Smooth muscle cell (in vitro differentiated cells): ENCODE results near the gene MINDY2. TPM values are rescaled to one million over a fixed set of nuclear protein-coding genes. Genes with fewer than 3 reads are reported as not detected.

Source experiments
- DNase-seq: peaks from one replicate; lab custom pipeline; 2025; ENCODE audit not compliant: unreplicated experiment; lab: John Stamatoyannopoulos, UW
- H2AFZ ChIP-seq: fragments of 200-600 bp; sonication (generic); 2 replicates; pipeline ENCODE4 v1.6.0; 2016; ENCODE audit warnings: antibody characterized with exemption, low read depth, mild to moderate bottlenecking
- H3F3A ChIP-seq: fragments of 200-600 bp; sonication (generic); 2 replicates; pipeline ENCODE4 v1.6.0; 2017; ENCODE audit warnings: antibody characterized with exemption, low read depth
- H3K27ac ChIP-seq: fragments of 200-600 bp; sonication (generic); 2 replicates; pipeline ENCODE4 v1.5.1; 2016; ENCODE audit warnings: low read depth, mild to moderate bottlenecking
- H3K27me3 ChIP-seq: fragments of 200-600 bp; sonication (generic); 2 replicates; pipeline ENCODE4 v1.6.1; 2016; ENCODE audit warnings: low read depth, mild to moderate bottlenecking
- H3K36me3 ChIP-seq: fragments of 200-600 bp; sonication (generic); 2 replicates; pipeline ENCODE4 v1.5.1; 2016; ENCODE audit warnings: low read depth
- H3K4me1 ChIP-seq: fragments of 200-600 bp; sonication (generic); 2 replicates; pipeline ENCODE4 v1.5.1; 2016; ENCODE audit warnings: low read depth
- H3K4me2 ChIP-seq: fragments of 200-600 bp; sonication (generic); 2 replicates; pipeline ENCODE4 v1.6.0; 2016; ENCODE audit warnings: mild to moderate bottlenecking
- H3K4me3 ChIP-seq: fragments of 200-600 bp; sonication (generic); 2 replicates; pipeline ENCODE4 v1.5.1; 2016; ENCODE audit warnings: mild to moderate bottlenecking
- H3K79me2 ChIP-seq: fragments of 200-600 bp; sonication (generic); 2 replicates; pipeline ENCODE4 v1.6.0; 2016; ENCODE audit warnings: low read depth, mild to moderate bottlenecking
- H3K9ac ChIP-seq: fragments of 200-600 bp; sonication (generic); 2 replicates; pipeline ENCODE4 v1.6.0; 2016; ENCODE audit warnings: low read depth
- H3K9me3 ChIP-seq: fragments of 200-600 bp; sonication (generic); replicated peaks from 2 replicates; pipeline ENCODE4 v1.5.1; 2016; ENCODE audit warnings: low read depth
- H4K20me1 ChIP-seq: fragments of 200-600 bp; sonication (generic); 2 replicates; pipeline ENCODE4 v1.6.0; 2016; ENCODE audit warnings: low read depth
- WGBS: methylation state at CpG from one replicate; pipeline ENCODE4 v1.1.7; 2016; ENCODE audit warnings: low lambda C conversion rate; 5-methylcytosine and 5-hydroxymethylcytosine counted together
- polyA plus RNA-seq: library from polyadenylated mRNA; unstranded; fragments of >200 nt; fragmentation: Nextera tagmentation; extraction: Ambion mirVana; gene quantifications from 2 replicates; pipeline ENCODE4 v1.2.1, GENCODE V29; 2016
- total RNA-seq: library from RNA; depleted of rRNA; stranded (reverse); fragments of >200 nt; gene quantifications from 2 replicates; pipeline ENCODE4 v1.2.3, GENCODE V29; 2014
- TF ChIP-seq, protein P1 (sequence below): fragments of 200-600 bp; sonication (generic); IDR thresholded peaks from 2 replicates; pipeline ENCODE4 v1.5.1; 2017; ENCODE audit warnings: borderline replicate concordance, mild to moderate bottlenecking, antibody characterized with exemption; ENCODE audit not compliant: insufficient read depth, poor library complexity, severe bottlenecking

The MINDY2 gene
- total and polyA plus RNA-seq, 2 experiments from 2014 or later, result 21.2 to 28.0 TPM

- H4K20me1 ChIP-seq, result no peaks in the 10 kb centered on the region
- no peak overlapping the region for H3K27ac ChIP-seq
- no peak overlapping the region for H3K4me3 ChIP-seq
- TF ChIP-seq, protein P1, sequence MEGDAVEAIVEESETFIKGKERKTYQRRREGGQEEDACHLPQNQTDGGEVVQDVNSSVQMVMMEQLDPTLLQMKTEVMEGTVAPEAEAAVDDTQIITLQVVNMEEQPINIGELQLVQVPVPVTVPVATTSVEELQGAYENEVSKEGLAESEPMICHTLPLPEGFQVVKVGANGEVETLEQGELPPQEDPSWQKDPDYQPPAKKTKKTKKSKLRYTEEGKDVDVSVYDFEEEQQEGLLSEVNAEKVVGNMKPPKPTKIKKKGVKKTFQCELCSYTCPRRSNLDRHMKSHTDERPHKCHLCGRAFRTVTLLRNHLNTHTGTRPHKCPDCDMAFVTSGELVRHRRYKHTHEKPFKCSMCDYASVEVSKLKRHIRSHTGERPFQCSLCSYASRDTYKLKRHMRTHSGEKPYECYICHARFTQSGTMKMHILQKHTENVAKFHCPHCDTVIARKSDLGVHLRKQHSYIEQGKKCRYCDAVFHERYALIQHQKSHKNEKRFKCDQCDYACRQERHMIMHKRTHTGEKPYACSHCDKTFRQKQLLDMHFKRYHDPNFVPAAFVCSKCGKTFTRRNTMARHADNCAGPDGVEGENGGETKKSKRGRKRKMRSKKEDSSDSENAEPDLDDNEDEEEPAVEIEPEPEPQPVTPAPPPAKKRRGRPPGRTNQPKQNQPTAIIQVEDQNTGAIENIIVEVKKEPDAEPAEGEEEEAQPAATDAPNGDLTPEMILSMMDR, result no peak
- no peak overlapping the region for H2AFZ ChIP-seq
- WGBS, result 100% methylated on average over 1 of the region's 1 CpG
- H3F3A ChIP-seq, result no peaks in the 10 kb centered on the region
- no peaks in the 10 kb centered on the region for H3K4me1 ChIP-seq
- H3K27me3 ChIP-seq, result no peaks in the 10 kb centered on the region
- H3K36me3 ChIP-seq, result peaks cover 4% of the 10 kb centered on the region
- H3K9ac ChIP-seq, result no peak overlapping the region
- no peaks in the 10 kb centered on the region for H3K9me3 ChIP-seq
- DNase-seq, result no peak
- H3K79me2 ChIP-seq, result no peaks in the 10 kb centered on the region
- H3K4me2 ChIP-seq, result no peak overlapping the region
These were observed 10.1 kb upstream of the MINDY2 start for GRCh38 chr15:58761010-58761388.

DNA sequence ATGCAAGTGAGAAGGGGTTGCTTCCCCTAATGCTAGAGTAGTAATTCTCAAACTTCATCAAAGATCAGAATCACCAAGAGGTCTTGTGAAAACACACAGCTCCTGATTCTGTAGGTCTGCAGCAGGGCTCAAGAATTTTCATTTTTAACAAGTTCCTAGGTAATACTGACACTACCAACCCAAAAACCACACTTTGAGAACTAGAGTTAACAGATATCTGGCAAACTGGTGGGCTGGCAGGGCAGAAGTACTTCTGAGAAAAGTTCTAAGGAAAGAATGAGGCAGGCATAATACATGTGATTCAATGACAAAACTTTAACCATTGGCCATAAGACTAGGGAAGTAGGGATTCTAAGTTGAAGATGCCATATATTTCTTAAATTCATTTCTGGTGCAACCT, 8.8 kb upstream of the MINDY2 start:
- Histone ChIP-seq H3K9ac (no peak overlapping the region), H3K79me2 (no peaks in the 10 kb centered on the region), H3K27ac (no peak overlapping the region), H3K27me3 (no peaks in the 10 kb centered on the region), H3K9me3 (no peaks in the 10 kb centered on the region), H2AFZ (no peak overlapping the region), H3F3A (no peaks in the 10 kb centered on the region), H3K4me1 (no peaks in the 10 kb centered on the region), H3K36me3 (peaks cover 4% of the 10 kb centered on the region), H3K4me3 (no peak overlapping the region), H3K4me2 (no peak overlapping the region), H4K20me1 (no peaks in the 10 kb centered on the region)
- TF ChIP-seq, protein P1, result no peak
- no peak for DNase-seq

DNA sequence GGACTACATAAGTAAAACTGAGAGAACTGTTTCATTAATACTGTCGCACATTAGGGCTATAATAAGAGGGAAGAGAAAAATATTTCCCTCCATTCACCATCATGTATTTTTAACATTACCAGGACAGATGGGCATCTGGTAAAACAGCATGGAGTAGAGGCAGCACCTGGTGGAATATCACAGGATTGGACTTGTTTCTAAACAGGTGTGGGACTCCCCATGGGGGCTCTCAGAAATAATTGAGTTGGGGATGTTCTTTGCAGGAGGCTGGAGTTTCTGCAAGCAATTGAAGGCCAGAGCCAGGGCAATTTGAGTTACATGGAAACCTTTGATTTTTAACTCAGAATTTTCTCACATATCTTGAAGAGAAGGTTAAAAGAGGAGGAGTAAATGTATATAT, 8.4 kb upstream of the MINDY2 start:
- Histone ChIP-seq H3K4me1 (no peaks in the 10 kb centered on the region), H2AFZ (no peak overlapping the region), H3K4me3 (no peak overlapping the region), H3K79me2 (no peaks in the 10 kb centered on the region), H3K27me3 (no peaks in the 10 kb centered on the region), H3K9ac (no peak overlapping the region), H3K9me3 (no peaks in the 10 kb centered on the region), H3K36me3 (peaks cover 4% of the 10 kb centered on the region), H3F3A (no peaks in the 10 kb centered on the region), H4K20me1 (no peaks in the 10 kb centered on the region), H3K27ac (no peak overlapping the region), H3K4me2 (no peak overlapping the region)
- 93% methylated on average over 1 of the region's 1 CpG for WGBS
- no peak for DNase-seq
- TF ChIP-seq, protein P1, result no peak

DNA sequence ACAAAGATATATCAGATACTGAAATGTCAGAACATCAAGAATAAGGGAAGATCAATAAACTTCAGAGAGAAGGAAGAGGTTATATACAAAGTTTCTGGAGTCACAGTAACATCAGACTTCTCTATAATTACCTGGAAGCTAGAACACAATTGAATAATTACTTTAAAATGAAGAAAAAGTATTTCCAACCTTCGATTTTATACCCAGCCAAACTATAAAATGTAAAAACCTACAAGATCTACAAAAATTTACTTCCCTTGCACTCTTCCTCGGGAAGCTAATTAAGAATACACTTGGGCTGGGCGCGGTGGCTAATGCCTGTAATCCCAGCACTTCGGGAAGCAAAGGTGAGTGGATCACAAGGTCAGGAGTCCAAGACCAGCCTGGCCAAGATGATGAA, 6.6 kb upstream of the MINDY2 start:
- Histone ChIP-seq H3K4me1 (no peaks in the 10 kb centered on the region), H4K20me1 (no peaks in the 10 kb centered on the region), H3F3A (no peaks in the 10 kb centered on the region), H3K9me3 (no peaks in the 10 kb centered on the region), H3K4me3 (no peak overlapping the region), H3K4me2 (no peak overlapping the region), H3K36me3 (peaks cover 4% of the 10 kb centered on the region), H3K9ac (no peak overlapping the region), H2AFZ (no peak overlapping the region), H3K27ac (no peak overlapping the region), H3K27me3 (no peaks in the 10 kb centered on the region), H3K79me2 (no peaks in the 10 kb centered on the region)
- 100% methylated on average over 5 of the region's 5 CpGs for WGBS
- TF ChIP-seq, protein P1, result no peak
- DNase-seq, result no peak
